ENCODE data around the gene VTI1A. TPM values are rescaled to one million over a fixed set of nuclear protein-coding genes. Genes with fewer than 3 reads are reported as not detected.

Gene VTI1A
- total and polyA plus RNA-seq, 4 donors = 5.5 to 26.9 (median 13.1) TPM

DNA sequence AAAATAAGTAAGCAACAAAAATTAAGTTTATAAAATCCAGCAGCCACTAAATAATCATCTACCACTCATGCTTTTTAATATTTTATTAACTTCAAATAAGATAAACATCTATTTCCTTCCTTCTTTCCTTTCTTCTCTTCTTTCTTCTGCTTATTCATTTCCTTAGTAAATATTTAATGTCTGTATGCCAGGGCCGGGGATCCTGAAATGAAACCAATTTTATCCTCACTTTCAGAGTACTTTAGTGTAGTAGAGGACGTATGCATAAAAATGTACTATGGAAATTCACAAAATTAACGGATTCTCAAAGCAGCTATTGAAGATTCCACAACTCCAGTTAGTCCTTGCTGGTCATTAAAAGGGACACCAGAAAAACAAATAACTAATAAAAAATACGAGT lies 224.7 kb downstream of the VTI1A start:
- no peaks in the 10 kb centered on the region for H3K9me3 ChIP-seq (ENCODE audit: control insufficient read depth in 4 of 4, low read length in 3 of 4)
- DNase-seq (ENCODE audit: low spot score) = no peak
- TF ChIP-seq FOXA2 (IDR thresholded peaks at IDR 0.05) = no peak
- TF ChIP-seq HNF4G (IDR thresholded peaks at IDR 0.05) = no peak
- no peak for TF ChIP-seq ATF3 (IDR thresholded peaks at IDR 0.05)
- TF ChIP-seq, protein P1, sequence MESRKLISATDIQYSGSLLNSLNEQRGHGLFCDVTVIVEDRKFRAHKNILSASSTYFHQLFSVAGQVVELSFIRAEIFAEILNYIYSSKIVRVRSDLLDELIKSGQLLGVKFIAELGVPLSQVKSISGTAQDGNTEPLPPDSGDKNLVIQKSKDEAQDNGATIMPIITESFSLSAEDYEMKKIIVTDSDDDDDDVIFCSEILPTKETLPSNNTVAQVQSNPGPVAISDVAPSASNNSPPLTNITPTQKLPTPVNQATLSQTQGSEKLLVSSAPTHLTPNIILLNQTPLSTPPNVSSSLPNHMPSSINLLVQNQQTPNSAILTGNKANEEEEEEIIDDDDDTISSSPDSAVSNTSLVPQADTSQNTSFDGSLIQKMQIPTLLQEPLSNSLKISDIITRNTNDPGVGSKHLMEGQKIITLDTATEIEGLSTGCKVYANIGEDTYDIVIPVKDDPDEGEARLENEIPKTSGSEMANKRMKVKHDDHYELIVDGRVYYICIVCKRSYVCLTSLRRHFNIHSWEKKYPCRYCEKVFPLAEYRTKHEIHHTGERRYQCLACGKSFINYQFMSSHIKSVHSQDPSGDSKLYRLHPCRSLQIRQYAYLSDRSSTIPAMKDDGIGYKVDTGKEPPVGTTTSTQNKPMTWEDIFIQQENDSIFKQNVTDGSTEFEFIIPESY (IDR thresholded peaks at IDR 0.05) = no peak
- no peak for TF ChIP-seq SP1 (IDR thresholded peaks at IDR 0.05)
- no peak overlapping the region for H3K4me3 ChIP-seq (ENCODE audit: low read depth in 1 of 3, low read length in 3 of 3)
- H3K27me3 ChIP-seq (ENCODE audit: control insufficient read depth in 4 of 4, insufficient read depth in 4 of 4, low read length in 3 of 4) = no peaks in the 10 kb centered on the region
- 90% methylated on average over 4 of the region's 4 CpGs for WGBS
- H3K36me3 ChIP-seq (ENCODE audit: control insufficient read depth in 4 of 4, insufficient read depth in 3 of 4, low read depth in 1 of 4, low read length in 3 of 4) = peaks cover 0 to 4% (median 1%) of the 10 kb centered on the region in 4 donors
- no peak overlapping the region for H3K27ac ChIP-seq (ENCODE audit: low read depth in 1 of 2, low read length in 2 of 2)
- H3K4me1 ChIP-seq (ENCODE audit: control insufficient read depth in 4 of 4, insufficient read depth in 4 of 4, low read length in 3 of 4) = no peaks in the 10 kb centered on the region
- no peak overlapping the region for H3K9ac ChIP-seq (ENCODE audit: low read depth in 1 of 2, low read length in 2 of 2)

DNA sequence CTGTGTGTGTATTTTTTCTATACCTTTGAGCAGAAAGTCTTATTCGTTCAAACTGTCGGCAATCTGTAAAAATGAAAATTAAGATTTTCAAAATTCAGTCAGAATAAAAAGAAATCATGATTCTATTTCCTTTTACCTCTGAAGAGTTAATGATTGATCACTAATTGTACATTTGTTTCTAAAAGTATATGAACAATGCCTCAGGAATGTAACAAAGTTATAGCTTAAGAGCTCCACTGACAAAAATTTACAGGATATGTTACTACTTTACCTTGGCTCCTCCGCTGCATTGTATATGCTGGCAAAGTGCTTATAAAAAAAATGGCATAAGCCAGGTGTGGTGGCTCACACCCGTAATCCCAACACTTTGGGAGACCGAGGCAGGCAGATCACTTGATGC lies 225.7 kb downstream of the VTI1A start:
- 98% methylated on average over 5 of the region's 5 CpGs for WGBS
- H3K27me3 ChIP-seq (ENCODE audit: control insufficient read depth in 4 of 4, insufficient read depth in 4 of 4, low read length in 3 of 4) = no peaks in the 10 kb centered on the region
- no peak overlapping the region for H3K9ac ChIP-seq (ENCODE audit: low read depth in 1 of 2, low read length in 2 of 2)
- H3K9me3 ChIP-seq (ENCODE audit: control insufficient read depth in 4 of 4, low read length in 3 of 4) = no peaks in the 10 kb centered on the region
- TF ChIP-seq REST (IDR thresholded peaks at IDR 0.05) (no peak), SP1 (IDR thresholded peaks at IDR 0.05) (no peak), GABPA (IDR thresholded peaks at IDR 0.05 in 1 of 2, conservative IDR thresholded peaks at IDR 0.05 in 1 of 2) (no peak), RAD21 (IDR thresholded peaks at IDR 0.05) (no peak), FOXA1 (IDR thresholded peaks at IDR 0.05) (no peak), ATF3 (IDR thresholded peaks at IDR 0.05) (no peak), FOXA2 (IDR thresholded peaks at IDR 0.05) (no peak), RXRA (IDR thresholded peaks at IDR 0.05) (no peak), HNF4A (conservative IDR thresholded peaks at IDR 0.05) (no peak), CTCF (IDR thresholded peaks at IDR 0.05; ENCODE audit: low read depth, low read length, missing input control) (no peak), TAF1 (conservative IDR thresholded peaks at IDR 0.05) (no peak), EGR1 (IDR thresholded peaks at IDR 0.05; ENCODE audit: low read depth in 2 of 2) (no peak), YY1 (IDR thresholded peaks at IDR 0.05) (no peak)
- TF ChIP-seq, protein P1 (IDR thresholded peaks at IDR 0.05) = no peak
- TF ChIP-seq, protein P2, sequence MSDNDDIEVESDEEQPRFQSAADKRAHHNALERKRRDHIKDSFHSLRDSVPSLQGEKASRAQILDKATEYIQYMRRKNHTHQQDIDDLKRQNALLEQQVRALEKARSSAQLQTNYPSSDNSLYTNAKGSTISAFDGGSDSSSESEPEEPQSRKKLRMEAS (IDR thresholded peaks at IDR 0.05) = no peak
- H3K27ac ChIP-seq (ENCODE audit: low read depth in 1 of 2, low read length in 2 of 2) = no peak overlapping the region
- peaks cover 0 to 4% (median 1%) of the 10 kb centered on the region in 4 donors for H3K36me3 ChIP-seq (ENCODE audit: control insufficient read depth in 4 of 4, insufficient read depth in 3 of 4, low read depth in 1 of 4, low read length in 3 of 4)
- no peaks in the 10 kb centered on the region for H3K4me1 ChIP-seq (ENCODE audit: control insufficient read depth in 4 of 4, insufficient read depth in 4 of 4, low read length in 3 of 4)
- DNase-seq (ENCODE audit: low spot score) = no peak
- H3K4me3 ChIP-seq (ENCODE audit: low read depth in 1 of 3, low read length in 3 of 3) = no peak overlapping the region

All from liver (tissue), 9 donors.